Activated T-helper 1 cell treated with anti-CD3 and anti-CD28 coated beads, Interleukin-12 subunit alpha, Interleukin-12 subunit beta, Interleukin-2, Interleukin-4 antibody, amounts not matched to agents 30 ng/mL and 10 ng/mL and 1 ng/mL, durations not matched to agents 14 hours and 24 hours and 36 hours (primary cell): ENCODE results near the gene RSPO3. TPM values are rescaled to one million over a fixed set of nuclear protein-coding genes. Genes with fewer than 3 reads are reported as not detected.

Experiments
- DNase-seq: peaks from one replicate; pipeline ENCODE4 v3.0.0; 2021; ENCODE audit warnings: low spot score
- H3K27ac Mint-ChIP-seq: one replicate; pipeline ENCODE4 v1.8.0; 2021; ENCODE audit warnings: mild to moderate bottlenecking, mixed read lengths
- H3K27me3 Mint-ChIP-seq: one replicate; pipeline ENCODE4 v1.8.0; 2022; ENCODE audit warnings: mild to moderate bottlenecking, moderate library complexity, mixed read lengths; ENCODE audit not compliant: insufficient read depth
- H3K36me3 Mint-ChIP-seq: one replicate; pipeline ENCODE4 v1.8.0; 2021; ENCODE audit warnings: low read depth, mixed read lengths
- H3K4me1 Mint-ChIP-seq: one replicate; pipeline ENCODE4 v1.8.0; 2021; ENCODE audit warnings: low read depth, mixed read lengths
- H3K4me3 Mint-ChIP-seq: one replicate; pipeline ENCODE4 v1.8.0; 2021; ENCODE audit warnings: mild to moderate bottlenecking, moderate library complexity, mixed read lengths
- H3K9me3 Mint-ChIP-seq: one replicate; pipeline ENCODE4 v1.8.0; 2021; ENCODE audit warnings: mixed read lengths
- intact Hi-C: fragments of 100-400 bp; cut with micrococcal nuclease; formaldehyde crosslinking; loops from one replicate; pipeline ENCODE4 v1.15.1; 2024
- total RNA-seq: library from RNA; stranded (reverse); gene quantifications from 2 replicates; pipeline ENCODE4 v1.2.3, GENCODE V29; 2022

RSPO3 gene
- total RNA-seq, 1 donor from 2014 or later: not detected

GRCh38 chr6:127178746-127179145, 60.3 kb downstream of the RSPO3 start:
- no peak for DNase-seq
- no peaks in the 10 kb centered on the region for H3K9me3 Mint-ChIP-seq

GRCh38 chr6:127180426-127180825, 62.0 kb downstream of the RSPO3 start:
- no peak overlapping the region for H3K27ac Mint-ChIP-seq
- H3K27me3 Mint-ChIP-seq: peaks cover 7% of the 10 kb centered on the region
- no peak overlapping the region for H3K4me3 Mint-ChIP-seq
- DNase-seq: no peak
- no peaks in the 10 kb centered on the region for H3K9me3 Mint-ChIP-seq
- H3K36me3 Mint-ChIP-seq: no peaks in the 10 kb centered on the region
- intact Hi-C loops: no loop called here
- H3K4me1 Mint-ChIP-seq: no peaks in the 10 kb centered on the region

More at GRCh38 chr6:127178746-127179145, 60.3 kb downstream of the RSPO3 start:
- intact Hi-C loops: no loop called here
- Mint-ChIP-seq H3K4me3 (no peak overlapping the region), H3K4me1 (no peaks in the 10 kb centered on the region), H3K27ac (no peak overlapping the region), H3K27me3 (peaks cover 7% of the 10 kb centered on the region), H3K36me3 (no peaks in the 10 kb centered on the region)

- intact Hi-C loops: no loop called here
- Mint-ChIP-seq H3K4me3 (no peak overlapping the region), H3K36me3 (no peaks in the 10 kb centered on the region), H3K27me3 (peaks cover 10% of the 10 kb centered on the region), H3K4me1 (no peaks in the 10 kb centered on the region), H3K9me3 (no peaks in the 10 kb centered on the region), H3K27ac (no peak overlapping the region)
- DNase-seq: no peak
Observed at GRCh38 chr6:127182501-127182900, 64.0 kb downstream of the RSPO3 start.

- H3K36me3 Mint-ChIP-seq: no peaks in the 10 kb centered on the region
- no peak for DNase-seq
- no peak overlapping the region for H3K4me3 Mint-ChIP-seq
- H3K4me1 Mint-ChIP-seq: no peaks in the 10 kb centered on the region
- intact Hi-C loops: no loop called here
- H3K27me3 Mint-ChIP-seq: peaks cover 5% of the 10 kb centered on the region
- H3K27ac Mint-ChIP-seq: no peak overlapping the region
- H3K9me3 Mint-ChIP-seq: no peaks in the 10 kb centered on the region
Observed at GRCh38 chr6:127185437-127185995, 67.0 kb downstream of the RSPO3 start.

GRCh38 chr6:127186889-127187288, 68.4 kb downstream of the RSPO3 start:
- no peak overlapping the region for H3K4me3 Mint-ChIP-seq
- peaks cover 5% of the 10 kb centered on the region for H3K27me3 Mint-ChIP-seq
- no peaks in the 10 kb centered on the region for H3K36me3 Mint-ChIP-seq
- no peaks in the 10 kb centered on the region for H3K9me3 Mint-ChIP-seq
- no peak overlapping the region for H3K27ac Mint-ChIP-seq
- DNase-seq: peak; percentile 31
- intact Hi-C loops: loop anchor here (1.0 to 2.0 kb wide), 3 partner anchors 79 to 352 kb away; partner anchors contain the start of gene RNF146
- no peaks in the 10 kb centered on the region for H3K4me1 Mint-ChIP-seq

- intact Hi-C loops: no loop called here
- peaks cover 5% of the 10 kb centered on the region for H3K27me3 Mint-ChIP-seq
- no peaks in the 10 kb centered on the region for H3K9me3 Mint-ChIP-seq
- no peak overlapping the region for H3K4me3 Mint-ChIP-seq
- H3K27ac Mint-ChIP-seq: no peak overlapping the region
- H3K36me3 Mint-ChIP-seq: no peaks in the 10 kb centered on the region
- no peaks in the 10 kb centered on the region for H3K4me1 Mint-ChIP-seq
- no peak for DNase-seq
Observed at GRCh38 chr6:127188744-127189143, 70.3 kb downstream of the RSPO3 start.

GRCh38 chr6:127190552-127190951, 72.1 kb downstream of the RSPO3 start:
- H3K36me3 Mint-ChIP-seq: no peaks in the 10 kb centered on the region
- intact Hi-C loops: loop anchor here (2.0 kb wide), 1 partner anchor 1194 kb away; no protein-coding TSS in a partner anchor

GRCh38 chr6:127191716-127192115, 73.2 kb downstream of the RSPO3 start:
- peaks cover 4% of the 10 kb centered on the region for H3K27me3 Mint-ChIP-seq
- no peak for DNase-seq
- no peaks in the 10 kb centered on the region for H3K36me3 Mint-ChIP-seq
- intact Hi-C loops: loop anchor here (2.0 kb wide), 1 partner anchor 1195 kb away; no protein-coding TSS in a partner anchor
- no peaks in the 10 kb centered on the region for H3K4me1 Mint-ChIP-seq
- H3K27ac Mint-ChIP-seq: no peak overlapping the region
- no peaks in the 10 kb centered on the region for H3K9me3 Mint-ChIP-seq
- no peak overlapping the region for H3K4me3 Mint-ChIP-seq

More at GRCh38 chr6:127190552-127190951, 72.1 kb downstream of the RSPO3 start:
- no peak for DNase-seq
- H3K9me3 Mint-ChIP-seq: no peaks in the 10 kb centered on the region
- H3K4me1 Mint-ChIP-seq: no peaks in the 10 kb centered on the region
- no peak overlapping the region for H3K4me3 Mint-ChIP-seq
- peaks cover 9% of the 10 kb centered on the region for H3K27me3 Mint-ChIP-seq
- no peak overlapping the region for H3K27ac Mint-ChIP-seq

GRCh38 chr6:127192911-127193541, 74.6 kb downstream of the RSPO3 start:
- Mint-ChIP-seq H3K4me1 (no peaks in the 10 kb centered on the region), H3K36me3 (no peaks in the 10 kb centered on the region), H3K27me3 (peaks cover 4% of the 10 kb centered on the region), H3K4me3 (no peak overlapping the region), H3K9me3 (no peaks in the 10 kb centered on the region), H3K27ac (no peak overlapping the region)
- intact Hi-C loops: no loop called here
- no peak for DNase-seq

- Mint-ChIP-seq H3K27me3 (peaks cover 10% of the 10 kb centered on the region), H3K9me3 (no peaks in the 10 kb centered on the region), H3K4me1 (no peaks in the 10 kb centered on the region), H3K4me3 (no peak overlapping the region), H3K36me3 (no peaks in the 10 kb centered on the region), H3K27ac (no peak overlapping the region)
- no peak for DNase-seq
- intact Hi-C loops: no loop called here
Observed at GRCh38 chr6:127195833-127196232, 77.4 kb downstream of the RSPO3 start.

GRCh38 chr6:127198549-127198948, 80.1 kb downstream of the RSPO3 start:
- Mint-ChIP-seq H3K36me3 (no peaks in the 10 kb centered on the region), H3K9me3 (no peaks in the 10 kb centered on the region), H3K27ac (no peak overlapping the region), H3K4me3 (no peak overlapping the region), H3K27me3 (peaks cover 10% of the 10 kb centered on the region), H3K4me1 (no peaks in the 10 kb centered on the region)
- intact Hi-C loops: no loop called here
- no peak for DNase-seq

- Mint-ChIP-seq H3K4me3 (no peak overlapping the region), H3K4me1 (no peaks in the 10 kb centered on the region), H3K27ac (no peak overlapping the region), H3K36me3 (no peaks in the 10 kb centered on the region), H3K27me3 (peaks cover 10% of the 10 kb centered on the region), H3K9me3 (no peaks in the 10 kb centered on the region)
- intact Hi-C loops: no loop called here
- DNase-seq: no peak
Observed at GRCh38 chr6:127199470-127199869, 81.0 kb downstream of the RSPO3 start.

GRCh38 chr6:127200114-127200513, 81.6 kb downstream of the RSPO3 start:
- no peak for DNase-seq
- no peaks in the 10 kb centered on the region for H3K9me3 Mint-ChIP-seq
- H3K27ac Mint-ChIP-seq: no peak overlapping the region
- peaks cover 7% of the 10 kb centered on the region for H3K27me3 Mint-ChIP-seq
- H3K4me3 Mint-ChIP-seq: no peak overlapping the region
- H3K4me1 Mint-ChIP-seq: no peaks in the 10 kb centered on the region
- H3K36me3 Mint-ChIP-seq: no peaks in the 10 kb centered on the region
- intact Hi-C loops: no loop called here
